Vagina (tissue), 2 donors: Measurements from ENCODE around the gene TFG. TPM values are rescaled to one million over a fixed set of nuclear protein-coding genes. Genes with fewer than 3 reads are reported as not detected.
A peak's percentile ranks its signal among the peaks of the same experiment; 100 is the strongest.

Experiments
- DNase-seq, 2 donors: peaks; one replicate each; pipeline ENCODE4 v3.0.0-alpha.2; 2017; ENCODE audit errors: extremely low spot score in 2 of 2
- H3K27ac ChIP-seq: fragments of 200-600 bp; sonication (generic); one replicate; pipeline ENCODE4 v1.5.1; 2019
- H3K27me3 ChIP-seq: fragments of 200-600 bp; sonication (generic); one replicate; pipeline ENCODE4 v1.5.1; 2019
- H3K36me3 ChIP-seq, 2 donors: fragments of 200-600 bp; sonication (generic); one replicate each; pipeline ENCODE4 v1.5.1; 2017 to 2019
- H3K4me1 ChIP-seq: fragments of 200-600 bp; sonication (generic); one replicate; pipeline ENCODE4 v1.5.1; 2019
- H3K4me3 ChIP-seq, 2 donors: fragments of 200-600 bp; sonication (generic); 1 replicate in 1 of 2; 2 replicates in 1 of 2; pipeline ENCODE4 v1.5.1; 2016 to 2019
- H3K9me3 ChIP-seq: fragments of 200-600 bp; sonication (generic); one replicate; pipeline ENCODE4 v1.5.1; 2019
- POLR2A ChIP-seq, 2 donors: fragments of 450-650 bp; IDR thresholded peaks; one replicate each; pipeline ENCODE4 v1.6.1; 2017; ENCODE audit warnings: antibody characterized with exemption in 2 of 2, mild to moderate bottlenecking in 2 of 2, moderate library complexity in 2 of 2
- POLR2AphosphoS5 ChIP-seq, 2 donors: sonication (generic); formaldehyde crosslinking; IDR thresholded peaks; one replicate each; pipeline ENCODE4 v1.9.0; 2017; ENCODE audit warnings: antibody characterized with exemption in 2 of 2, mild to moderate bottlenecking in 2 of 2, low read depth in 1 of 2; ENCODE audit not compliant: insufficient read depth in 1 of 2
- intact Hi-C: fragments of 100-400 bp; cut with DNase I; formaldehyde crosslinking; loops from one replicate; pipeline ENCODE4 v1.15.1; 2023
- total RNA-seq: library from RNA; depleted of rRNA; stranded (reverse); fragments of >200 nt; gene quantifications from one replicate; pipeline ENCODE4 v1.2.3, GENCODE V29; 2016
- TF ChIP-seq, protein P1 (sequence below), 3 experiments: fragments of 450-650 bp in 2 of 3; fragments of 200-600 bp in 1 of 3; sonication (generic) in 1 of 3; IDR thresholded peaks; one replicate each; pipeline ENCODE4 v1.5.1; 2017 to 2019; ENCODE audit warnings: antibody characterized with exemption in 3 of 3, mild to moderate bottlenecking in 2 of 3, moderate library complexity in 2 of 3

TFG gene
- total RNA-seq, 1 donor from 2014 or later = 64.3 TPM

DNA sequence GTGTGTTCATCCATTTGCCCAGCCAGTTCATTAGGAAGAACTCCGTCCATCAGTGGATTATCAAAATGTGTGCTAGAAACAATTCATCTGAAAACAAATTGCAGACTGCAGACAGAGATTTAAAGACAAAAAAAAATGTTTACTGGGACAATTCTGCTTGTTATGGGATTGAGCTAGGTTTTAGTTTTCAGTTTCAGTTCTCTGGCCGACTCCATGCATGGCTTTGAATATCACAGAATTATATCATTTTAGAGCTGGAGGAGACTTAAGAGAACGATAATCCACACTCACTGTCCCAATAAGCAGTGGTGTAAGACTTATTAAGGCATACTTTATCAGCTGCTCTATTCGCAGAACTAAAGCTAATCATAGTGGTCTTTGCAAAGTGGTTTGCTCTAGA is 51.1 kb downstream of the TFG start:
- TF ChIP-seq POLR2AphosphoS5 (IDR thresholded peaks at IDR 0.05; ENCODE audit: insufficient read depth in 1 of 2, low read depth in 1 of 2) = no peak
- TF ChIP-seq POLR2A (IDR thresholded peaks at IDR 0.05) = no peak
- TF ChIP-seq, protein P1, sequence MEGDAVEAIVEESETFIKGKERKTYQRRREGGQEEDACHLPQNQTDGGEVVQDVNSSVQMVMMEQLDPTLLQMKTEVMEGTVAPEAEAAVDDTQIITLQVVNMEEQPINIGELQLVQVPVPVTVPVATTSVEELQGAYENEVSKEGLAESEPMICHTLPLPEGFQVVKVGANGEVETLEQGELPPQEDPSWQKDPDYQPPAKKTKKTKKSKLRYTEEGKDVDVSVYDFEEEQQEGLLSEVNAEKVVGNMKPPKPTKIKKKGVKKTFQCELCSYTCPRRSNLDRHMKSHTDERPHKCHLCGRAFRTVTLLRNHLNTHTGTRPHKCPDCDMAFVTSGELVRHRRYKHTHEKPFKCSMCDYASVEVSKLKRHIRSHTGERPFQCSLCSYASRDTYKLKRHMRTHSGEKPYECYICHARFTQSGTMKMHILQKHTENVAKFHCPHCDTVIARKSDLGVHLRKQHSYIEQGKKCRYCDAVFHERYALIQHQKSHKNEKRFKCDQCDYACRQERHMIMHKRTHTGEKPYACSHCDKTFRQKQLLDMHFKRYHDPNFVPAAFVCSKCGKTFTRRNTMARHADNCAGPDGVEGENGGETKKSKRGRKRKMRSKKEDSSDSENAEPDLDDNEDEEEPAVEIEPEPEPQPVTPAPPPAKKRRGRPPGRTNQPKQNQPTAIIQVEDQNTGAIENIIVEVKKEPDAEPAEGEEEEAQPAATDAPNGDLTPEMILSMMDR (IDR thresholded peaks at IDR 0.05) = no peak
- H3K27me3 ChIP-seq = no peaks in the 10 kb centered on the region
- no peak overlapping the region for H3K4me3 ChIP-seq
- H3K36me3 ChIP-seq = no peaks in the 10 kb centered on the region
- H3K4me1 ChIP-seq = peaks cover 17% of the 10 kb centered on the region
- H3K9me3 ChIP-seq = no peaks in the 10 kb centered on the region
- H3K27ac ChIP-seq = peak overlapping the region; percentile 7
- intact Hi-C loops = no loop called here
- no peak for DNase-seq

DNA sequence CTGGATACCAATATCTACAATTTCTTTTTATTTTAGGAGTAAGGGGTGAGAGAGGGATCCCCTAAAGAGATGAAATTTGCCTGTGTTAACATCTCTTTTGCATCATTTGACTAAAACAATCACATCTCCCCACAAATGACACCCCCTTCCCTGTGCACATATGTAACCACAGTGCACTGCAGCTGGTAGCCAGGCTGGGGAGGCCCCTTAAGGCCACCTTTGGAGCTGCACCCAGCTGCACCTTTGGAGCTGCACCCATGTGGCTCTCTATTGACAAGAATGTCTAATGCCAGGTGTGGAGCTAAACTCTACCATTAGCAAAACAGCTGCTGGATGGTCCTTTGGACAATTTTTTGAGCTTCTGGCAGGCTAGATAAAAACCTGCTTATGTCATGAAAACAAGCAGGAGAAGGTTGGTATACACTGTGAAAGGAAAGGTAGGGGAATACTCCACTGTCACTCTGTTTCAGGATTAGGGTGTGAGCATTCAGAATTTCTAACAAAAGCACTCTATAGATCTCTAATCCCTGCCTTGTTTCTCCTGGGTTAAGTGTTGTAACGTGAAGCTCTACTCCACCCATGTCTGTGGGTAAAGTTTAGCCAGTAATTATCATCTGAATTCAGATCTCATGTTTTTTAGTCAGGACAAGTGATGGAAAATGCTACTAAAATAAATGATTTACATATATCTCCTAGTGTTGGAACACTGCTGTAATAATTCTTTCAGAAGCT is 52.1 kb downstream of the TFG start:
- H3K27ac ChIP-seq = no peak overlapping the region
- DNase-seq = no peak
- intact Hi-C loops = no loop called here
- no peak for TF ChIP-seq POLR2A (IDR thresholded peaks at IDR 0.05)
- TF ChIP-seq, protein P1 (IDR thresholded peaks at IDR 0.05) = no peak
- no peak for TF ChIP-seq POLR2AphosphoS5 (IDR thresholded peaks at IDR 0.05; ENCODE audit: insufficient read depth in 1 of 2, low read depth in 1 of 2)
- peaks cover 17% of the 10 kb centered on the region for H3K4me1 ChIP-seq
- no peaks in the 10 kb centered on the region for H3K27me3 ChIP-seq
- no peaks in the 10 kb centered on the region for H3K36me3 ChIP-seq
- H3K9me3 ChIP-seq = no peaks in the 10 kb centered on the region
- H3K4me3 ChIP-seq = no peak overlapping the region

DNA sequence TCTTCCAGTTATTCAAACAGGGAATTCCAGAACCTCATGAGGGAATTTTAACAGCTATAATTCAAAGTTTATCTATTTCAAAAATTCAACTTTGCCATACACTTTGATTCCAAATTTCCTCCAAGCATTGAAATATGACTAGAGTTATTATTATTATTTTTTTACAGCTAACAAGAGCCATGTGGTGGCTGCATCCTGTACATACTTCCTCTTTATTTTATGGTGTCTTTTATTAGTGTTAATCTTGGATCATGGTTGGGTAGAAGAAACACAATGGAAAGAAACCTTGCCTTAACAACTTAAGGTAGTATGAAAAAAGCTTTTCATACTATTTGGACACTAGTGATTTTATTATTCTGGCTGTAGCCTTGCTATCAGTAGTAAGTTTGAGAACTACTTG is 52.7 kb downstream of the TFG start:
- TF ChIP-seq POLR2AphosphoS5 (IDR thresholded peaks at IDR 0.05; ENCODE audit: insufficient read depth in 1 of 2, low read depth in 1 of 2) = no peak
- TF ChIP-seq, protein P1 (IDR thresholded peaks at IDR 0.05) = no peak
- TF ChIP-seq POLR2A (IDR thresholded peaks at IDR 0.05) = no peak
- Histone ChIP-seq H3K27ac (no peak overlapping the region), H3K4me1 (peaks cover 17% of the 10 kb centered on the region), H3K27me3 (no peaks in the 10 kb centered on the region), H3K4me3 (no peak overlapping the region), H3K36me3 (no peaks in the 10 kb centered on the region), H3K9me3 (no peaks in the 10 kb centered on the region)
- intact Hi-C loops = no loop called here
- no peak for DNase-seq

DNA sequence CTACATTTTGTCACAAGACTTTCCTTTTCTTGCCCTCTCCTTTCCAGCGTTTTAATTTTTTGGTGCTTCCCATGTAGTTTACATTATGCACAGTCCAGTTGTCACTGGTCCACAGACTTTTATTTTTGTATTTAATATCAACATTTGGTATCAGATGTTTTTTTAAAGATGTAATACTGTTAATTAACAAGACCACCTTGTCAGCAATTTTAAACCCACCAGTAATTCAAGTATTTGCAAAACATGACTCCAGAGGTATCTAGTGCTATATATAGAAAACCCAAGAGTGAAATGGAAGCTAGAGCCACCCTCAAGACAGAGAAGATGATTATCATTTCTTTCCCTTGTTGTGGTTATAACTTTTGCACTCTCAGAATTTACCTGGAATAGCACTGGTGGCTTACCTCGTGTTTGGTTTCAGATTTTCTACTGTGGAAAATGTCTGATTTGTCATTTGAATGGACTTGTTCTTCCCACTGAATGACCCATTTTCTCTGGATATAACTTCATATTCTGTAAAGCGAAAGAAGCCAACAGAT is 56.2 kb downstream of the TFG start:
- Histone ChIP-seq H3K4me3 (no peak overlapping the region), H3K9me3 (no peaks in the 10 kb centered on the region), H3K27ac (no peak overlapping the region), H3K36me3 (peaks cover 0 to 2% of the 10 kb centered on the region in 2 donors), H3K4me1 (peaks cover 17% of the 10 kb centered on the region), H3K27me3 (no peaks in the 10 kb centered on the region)
- TF ChIP-seq POLR2A (IDR thresholded peaks at IDR 0.05) (no peak), POLR2AphosphoS5 (IDR thresholded peaks at IDR 0.05; ENCODE audit: insufficient read depth in 1 of 2, low read depth in 1 of 2) (no peak)
- TF ChIP-seq, protein P1 (IDR thresholded peaks at IDR 0.05) = no peak
- intact Hi-C loops = no loop called here
- DNase-seq = no peak

DNA sequence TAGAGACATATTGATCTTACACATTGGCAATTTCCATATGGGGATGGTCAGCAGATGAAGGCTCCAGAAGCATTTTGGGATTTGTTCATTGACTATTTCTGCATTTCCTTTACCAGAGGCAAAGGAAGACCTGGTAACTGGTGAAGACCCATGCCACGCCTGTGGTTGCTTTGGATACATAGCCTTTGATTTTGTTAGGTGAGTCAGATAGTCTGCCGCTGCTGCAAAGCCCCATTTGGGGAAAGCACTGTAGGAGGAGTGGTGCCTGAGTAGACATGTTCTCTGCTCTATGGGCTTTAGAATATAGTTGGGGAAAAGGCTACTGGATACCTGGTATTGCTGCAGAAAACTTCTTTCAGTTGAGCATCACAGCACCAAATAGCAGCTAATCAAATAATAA is 56.8 kb downstream of the TFG start:
- no peaks in the 10 kb centered on the region for H3K9me3 ChIP-seq
- DNase-seq = no peak
- peaks cover 0 to 5% of the 10 kb centered on the region in 2 donors for H3K36me3 ChIP-seq
- TF ChIP-seq POLR2AphosphoS5 (IDR thresholded peaks at IDR 0.05; ENCODE audit: insufficient read depth in 1 of 2, low read depth in 1 of 2) (no peak), POLR2A (IDR thresholded peaks at IDR 0.05) (no peak)
- TF ChIP-seq, protein P1 (IDR thresholded peaks at IDR 0.05) = no peak
- no peaks in the 10 kb centered on the region for H3K27me3 ChIP-seq
- H3K27ac ChIP-seq = no peak overlapping the region
- no peak overlapping the region for H3K4me3 ChIP-seq
- H3K4me1 ChIP-seq = peaks cover 12% of the 10 kb centered on the region
- intact Hi-C loops = no loop called here
